ENCODE results near the gene RABGAP1.
A peak's percentile ranks its signal among the peaks of the same experiment; 100 is the strongest.

The RABGAP1 gene
- long read RNA-seq, partial matches to known transcripts: 18 of 33 reads
- long read RNA-seq, other reads (novel, unspliced or antisense): 15 of 33 reads

DNA sequence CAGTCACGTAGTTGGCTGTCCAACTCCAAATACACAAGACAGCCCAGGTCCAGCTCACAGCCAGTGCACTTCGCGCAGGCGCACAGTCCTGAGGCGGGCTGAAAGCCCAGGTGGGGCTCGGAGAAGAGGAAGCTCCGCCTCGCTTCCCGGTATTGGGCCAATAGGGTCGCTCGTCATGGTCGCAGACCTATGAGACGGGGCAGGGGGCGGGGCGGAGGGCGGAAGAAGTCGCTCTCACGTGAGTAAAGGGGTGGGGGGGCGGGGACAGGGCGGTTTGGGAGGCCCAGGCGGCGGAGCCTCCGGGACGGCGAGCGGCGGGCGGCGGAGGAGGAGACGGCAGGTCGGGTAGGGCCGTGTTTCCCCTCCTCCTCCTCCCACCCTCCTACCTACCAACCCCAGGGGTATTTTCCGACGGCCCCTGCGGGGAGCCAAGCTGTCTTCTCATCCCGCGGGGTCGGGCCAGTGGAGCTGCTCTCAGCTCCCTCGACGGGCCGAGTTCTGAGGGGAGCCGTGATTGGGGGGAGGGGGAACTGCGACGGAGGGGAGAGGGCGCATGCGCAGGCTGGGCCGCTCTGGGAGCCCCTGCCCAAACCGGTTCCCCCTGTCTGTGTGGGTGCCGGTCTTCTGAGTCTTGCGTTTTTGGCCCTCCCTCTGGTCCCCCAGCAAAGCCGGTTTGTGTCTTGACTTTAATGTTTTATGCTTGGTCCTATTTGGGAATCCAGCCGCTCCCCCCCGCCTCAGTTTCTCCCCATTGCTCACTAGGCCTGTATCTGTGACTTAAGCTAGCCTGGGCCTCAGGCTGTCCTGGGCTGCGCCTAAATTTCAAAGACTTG is at the start of gene RABGAP1:
Gene RABGAP1, plus strand, starts transcription at position 272 of the 833 bp plus-strand sequence. CDS start 16,040 bp downstream, outside the sequence.
- peak within 1 kb of the TSS; percentile 79 for H3K4me3 ChIP-seq (replicated peaks; ENCODE audit: insufficient read depth, low read length)
- H3K27me3 ChIP-seq (ENCODE audit: insufficient read depth, poor library complexity, severe bottlenecking): no peaks in the 10 kb centered on the region
- no peak for TF ChIP-seq REST (IDR thresholded peaks at IDR 0.05; ENCODE audit: insufficient replicate concordance, low read depth)
- peak; percentile 49; the same call in 1 of the 2 replicates for TF ChIP-seq GABPA (IDR thresholded peaks at IDR 0.05; ENCODE audit: low read depth)
- peak; percentile 3; the same call in 1 of the 2 replicates for TF ChIP-seq SPI1 (IDR thresholded peaks at IDR 0.05; ENCODE audit: borderline replicate concordance, low read depth)
- peak; percentile 87 for TF ChIP-seq POLR2AphosphoS5 (IDR thresholded peaks at IDR 0.05; ENCODE audit: low read depth)
- no peak for TF ChIP-seq CTCF (IDR thresholded peaks at IDR 0.05; ENCODE audit: insufficient read depth, low read length)
- peak; percentile 96 to 99 for DNase-seq (ENCODE audit: low read depth in 1 of 2, low spot score in 1 of 2)
- peak within 1 kb of the TSS; percentile 73 for H3K27ac ChIP-seq (replicated peaks)

DNA sequence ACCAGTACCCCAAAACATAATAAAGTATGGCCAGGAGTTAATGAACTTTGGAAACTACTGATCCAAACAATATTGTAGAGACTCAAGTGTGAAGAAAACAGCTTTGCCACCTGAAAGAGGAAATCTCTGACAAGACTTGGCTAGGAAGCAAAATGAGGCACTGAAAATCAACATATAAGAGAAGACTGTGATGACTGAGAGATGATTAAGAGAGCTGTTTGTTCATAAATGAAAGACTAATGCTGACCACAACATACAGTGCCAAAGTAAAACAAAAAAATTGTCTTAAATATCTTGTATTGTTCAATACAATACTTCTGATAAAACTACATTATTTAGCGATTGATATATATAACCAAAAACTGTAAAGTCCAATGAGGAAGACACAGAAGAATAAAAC is 42.9 kb upstream of the RABGAP1 start:
- TF ChIP-seq REST (IDR thresholded peaks at IDR 0.05; ENCODE audit: insufficient replicate concordance, low read depth) (no peak), CTCF (IDR thresholded peaks at IDR 0.05; ENCODE audit: insufficient read depth, low read length) (no peak), SPI1 (IDR thresholded peaks at IDR 0.05; ENCODE audit: borderline replicate concordance, low read depth) (no peak)
- no peak overlapping the region for H3K27ac ChIP-seq (replicated peaks)
- no peak for DNase-seq (ENCODE audit: low read depth in 1 of 2, low spot score in 1 of 2)
- no peak overlapping the region for H3K4me3 ChIP-seq (replicated peaks; ENCODE audit: insufficient read depth, low read length)
- no peaks in the 10 kb centered on the region for H3K27me3 ChIP-seq (ENCODE audit: insufficient read depth, poor library complexity, severe bottlenecking)

- TF ChIP-seq POLR2AphosphoS5 (IDR thresholded peaks at IDR 0.05; ENCODE audit: low read depth) (no peak), SPI1 (IDR thresholded peaks at IDR 0.05; ENCODE audit: borderline replicate concordance, low read depth) (peak; percentile 38; the same call in 1 of the 2 replicates)
- Histone ChIP-seq H3K27ac (replicated peaks) (peak overlapping the region; percentile 12), H3K4me3 (replicated peaks; ENCODE audit: insufficient read depth, low read length) (no peak overlapping the region), H3K27me3 (ENCODE audit: insufficient read depth, poor library complexity, severe bottlenecking) (no peaks in the 10 kb centered on the region)
- no peak for DNase-seq (ENCODE audit: low read depth in 1 of 2, low spot score in 1 of 2)
These were observed 40.0 kb upstream of the RABGAP1 start for GRCh38 chr9:122900791-122901190.

DNA sequence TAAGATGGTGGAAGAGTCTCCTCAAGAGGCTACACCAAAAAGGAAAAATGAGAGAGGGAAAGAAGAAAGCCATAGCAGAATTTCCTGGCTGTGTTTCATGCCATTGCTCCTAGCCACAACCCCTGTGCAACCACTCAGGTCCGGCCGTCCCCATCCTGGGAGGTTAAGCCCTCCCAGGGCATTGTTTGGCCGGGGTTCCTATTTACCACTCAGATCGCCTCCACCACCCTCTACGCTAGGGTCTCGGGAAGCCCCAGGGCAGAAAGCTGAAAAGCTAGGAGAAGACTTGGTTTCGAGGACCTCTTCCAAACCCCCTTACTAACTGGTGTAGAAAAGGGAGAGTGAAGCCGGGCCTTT is 36.4 kb upstream of the RABGAP1 start:
- DNase-seq (ENCODE audit: low read depth in 1 of 2, low spot score in 1 of 2): peak in 1 of 2 experiments; percentile 31
- TF ChIP-seq CTCF (IDR thresholded peaks at IDR 0.05; ENCODE audit: insufficient read depth, low read length) (no peak), POLR2AphosphoS5 (IDR thresholded peaks at IDR 0.05; ENCODE audit: low read depth) (no peak), GABPA (IDR thresholded peaks at IDR 0.05; ENCODE audit: low read depth) (no peak), REST (IDR thresholded peaks at IDR 0.05; ENCODE audit: insufficient replicate concordance, low read depth) (no peak), SPI1 (IDR thresholded peaks at IDR 0.05; ENCODE audit: borderline replicate concordance, low read depth) (no peak)

More for the DNA sequence above, 36.4 kb upstream of the RABGAP1 start:
- Histone ChIP-seq H3K4me3 (replicated peaks; ENCODE audit: insufficient read depth, low read length) (peak overlapping the region; percentile 83), H3K27me3 (ENCODE audit: insufficient read depth, poor library complexity, severe bottlenecking) (no peaks in the 10 kb centered on the region), H3K27ac (replicated peaks) (peak overlapping the region; percentile 84)

Measured in HL-60 (cell line).